Liver (tissue), 9 donors: ENCODE data around the gene TRAPPC6A. TPM values are rescaled to one million over a fixed set of nuclear protein-coding genes. Genes with fewer than 3 reads are reported as not detected.

Source experiments
- DNase-seq: peaks from one replicate; pipeline ENCODE4 v3.0.0-alpha.2; 2017; ENCODE audit warnings: low spot score
- H3K27ac ChIP-seq, 2 donors: one replicate each; pipeline ENCODE4 v1.7.0; 2013; ENCODE audit warnings: inconsistent platforms in 2 of 2, low read length in 2 of 2, control low read depth in 1 of 2, low read depth in 1 of 2, mild to moderate bottlenecking in 1 of 2
- H3K27me3 ChIP-seq, 4 donors: one replicate each; pipeline versions ENCODE4 v1.6.1 to v1.7.0; 2013; ENCODE audit warnings: low read length in 3 of 4, inconsistent platforms in 1 of 4, mild to moderate bottlenecking in 1 of 4, moderate library complexity in 1 of 4; ENCODE audit not compliant: control insufficient read depth in 4 of 4, insufficient read depth in 4 of 4
- H3K36me3 ChIP-seq, 4 donors: one replicate each; pipeline versions ENCODE4 v1.6.1 to v1.7.0; 2013; ENCODE audit warnings: low read length in 3 of 4, mild to moderate bottlenecking in 3 of 4, low read depth in 1 of 4, moderate library complexity in 1 of 4; ENCODE audit not compliant: control insufficient read depth in 4 of 4, insufficient read depth in 3 of 4
- H3K4me1 ChIP-seq, 4 donors: one replicate each; pipeline versions ENCODE4 v1.6.1 to v1.7.0; 2013; ENCODE audit warnings: low read length in 3 of 4, mild to moderate bottlenecking in 3 of 4, moderate library complexity in 1 of 4; ENCODE audit not compliant: control insufficient read depth in 4 of 4, insufficient read depth in 4 of 4
- H3K4me3 ChIP-seq, 3 donors: one replicate each; pipeline versions ENCODE4 v1.6.1 to v1.7.0; 2013; ENCODE audit warnings: low read length in 3 of 3, control low read depth in 1 of 3, low read depth in 1 of 3, mild to moderate bottlenecking in 1 of 3
- H3K9ac ChIP-seq, 2 donors: one replicate each; pipeline ENCODE4 v1.7.0; 2013; ENCODE audit warnings: low read length in 2 of 2, mild to moderate bottlenecking in 2 of 2, moderate library complexity in 2 of 2, control low read depth in 1 of 2, low read depth in 1 of 2
- H3K9me3 ChIP-seq, 4 donors: one replicate each; pipeline versions ENCODE4 v1.6.1 to v1.7.0; 2013; ENCODE audit warnings: low read length in 3 of 4; ENCODE audit not compliant: control insufficient read depth in 4 of 4
- CTCF ChIP-seq: fragments of 150-350 bp; IDR thresholded peaks from 2 replicates; pipeline ENCODE4 v1.5.1; 2017; ENCODE audit warnings: improper control_type of control experiment, low read depth, low read length; ENCODE audit not compliant: missing input control
- EGR1 ChIP-seq, 2 donors: IDR thresholded peaks; 2 replicates each; pipeline ENCODE4 v1.6.1; 2016 to 2018; ENCODE audit warnings: antibody characterized with exemption in 2 of 2, low read depth in 2 of 2
- FOXA1 ChIP-seq: IDR thresholded peaks from 2 replicates; pipeline ENCODE4 v1.6.1; 2016; ENCODE audit warnings: antibody characterized with exemption
- FOXA2 ChIP-seq: IDR thresholded peaks from 2 replicates; pipeline ENCODE4 v1.6.1; 2016; ENCODE audit warnings: antibody characterized with exemption
- GABPA ChIP-seq, 2 donors: IDR thresholded peaks in 1 of 2; conservative IDR thresholded peaks in 1 of 2; 2 replicates each; pipeline ENCODE4 v1.6.1; 2016; ENCODE audit warnings: antibody characterized with exemption in 2 of 2, mild to moderate bottlenecking in 1 of 2, moderate library complexity in 1 of 2
- HNF4A ChIP-seq, 2 donors: conservative IDR thresholded peaks; 2 replicates each; pipeline ENCODE4 v1.6.1; 2016; ENCODE audit warnings: antibody characterized with exemption in 2 of 2, mild to moderate bottlenecking in 2 of 2
- HNF4G ChIP-seq: IDR thresholded peaks from 2 replicates; pipeline ENCODE4 v1.6.1; 2016; ENCODE audit warnings: antibody characterized with exemption
- JUND ChIP-seq, 2 donors: IDR thresholded peaks; 2 replicates each; pipeline ENCODE4 v1.6.1; 2016; ENCODE audit warnings: antibody characterized with exemption in 2 of 2
- NR2F2 ChIP-seq: IDR thresholded peaks from 2 replicates; pipeline ENCODE4 v1.6.1; 2016; ENCODE audit warnings: antibody characterized with exemption
- RAD21 ChIP-seq, 2 donors: IDR thresholded peaks; 2 replicates each; pipeline ENCODE4 v1.6.1; 2016; ENCODE audit warnings: antibody characterized with exemption in 2 of 2, mild to moderate bottlenecking in 2 of 2
- REST ChIP-seq: IDR thresholded peaks from 2 replicates; pipeline ENCODE4 v1.6.1; 2016; ENCODE audit warnings: antibody characterized with exemption, mild to moderate bottlenecking
- RXRA ChIP-seq, 2 donors: IDR thresholded peaks; 2 replicates each; pipeline ENCODE4 v1.6.1; 2017 to 2018; ENCODE audit warnings: antibody characterized with exemption in 2 of 2, mild to moderate bottlenecking in 1 of 2
- SP1 ChIP-seq: IDR thresholded peaks from 2 replicates; pipeline ENCODE4 v1.6.1; 2018; ENCODE audit warnings: antibody characterized with exemption, mild to moderate bottlenecking
- TAF1 ChIP-seq: conservative IDR thresholded peaks from 2 replicates; pipeline ENCODE4 v1.6.1; 2016; ENCODE audit warnings: antibody characterized with exemption, mild to moderate bottlenecking
- YY1 ChIP-seq: IDR thresholded peaks from 2 replicates; pipeline ENCODE4 v1.6.1; 2016; ENCODE audit warnings: antibody characterized with exemption, mild to moderate bottlenecking
- ZBTB33 ChIP-seq: IDR thresholded peaks from 2 replicates; pipeline ENCODE4 v1.6.1; 2016; ENCODE audit warnings: antibody characterized with exemption
- WGBS: extraction: QIAGEN DNeasy Blood & Tissue Kit; methylation state at CpG from one replicate; pipeline ENCODE4 v1.1.7; 2013; 5-methylcytosine and 5-hydroxymethylcytosine counted together
- polyA plus RNA-seq, 2 donors: library from polyadenylated mRNA; stranded (reverse) in 1 of 2; unstranded in 1 of 2; fragments of 200-250 nt in 1 of 2; fragments of >200 nt in 1 of 2; fragmentation: Nextera tagmentation in 1 of 2; extraction: Ambion mirVana in 1 of 2; gene quantifications; one replicate each; pipeline versions ENCODE4 v1.2.1 to v1.2.3, GENCODE V29; 2013 to 2015
- total RNA-seq, 2 donors: library from RNA; depleted of rRNA; stranded (reverse); fragments of >200 nt; gene quantifications; one replicate each; pipeline ENCODE4 v1.2.3, GENCODE V29; 2014
- TF ChIP-seq, protein P1 (sequence below): IDR thresholded peaks from 2 replicates; pipeline ENCODE4 v1.6.1; 2016; ENCODE audit warnings: antibody characterized with exemption
- TF ChIP-seq, protein P2 (sequence below): IDR thresholded peaks from 2 replicates; pipeline ENCODE4 v1.6.1; 2016; ENCODE audit warnings: antibody characterized with exemption
- donor health status: healthy.
- donor health status: healthy.
- donor health status: healthy.
- donor health status: healthy.
- donor health status: healthy.

The TRAPPC6A gene
- total and polyA plus RNA-seq, 4 donors: 14.8 to 52.2 (median 28.6) TPM

DNA sequence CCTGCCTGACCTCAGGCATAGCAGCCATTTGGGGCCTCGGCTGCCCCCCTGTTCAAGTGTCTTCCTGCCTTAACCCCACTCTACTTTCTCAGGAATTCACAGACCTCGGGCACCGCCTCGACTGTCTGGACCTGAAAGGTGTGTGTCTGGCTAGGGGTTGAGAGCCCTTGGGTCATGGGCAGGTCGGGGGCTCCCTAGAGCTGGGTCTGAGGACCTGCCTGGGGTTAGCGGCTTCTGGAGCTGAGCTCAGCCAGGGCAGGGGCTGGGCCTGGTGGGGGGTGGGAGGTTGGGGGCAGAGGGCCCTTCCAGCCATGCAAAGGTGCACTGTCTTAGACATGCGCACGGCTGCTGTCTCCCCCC, 37.9 kb downstream of the TRAPPC6A start:
- WGBS: 97% methylated on average over 8 of the region's 8 CpGs
- Histone ChIP-seq H3K9ac (no peak overlapping the region), H3K4me3 (no peak overlapping the region), H3K9me3 (no peaks in the 10 kb centered on the region), H3K27ac (no peak overlapping the region), H3K4me1 (no peaks in the 10 kb centered on the region), H3K36me3 (peaks cover 0 to 3% (median 1%) of the 10 kb centered on the region in 4 donors), H3K27me3 (no peaks in the 10 kb centered on the region)
- TF ChIP-seq REST: no peak
- TF ChIP-seq EGR1 (IDR thresholded peaks at IDR 0.05; ENCODE audit: low read depth in 2 of 2): no peak
- TF ChIP-seq, protein P1, sequence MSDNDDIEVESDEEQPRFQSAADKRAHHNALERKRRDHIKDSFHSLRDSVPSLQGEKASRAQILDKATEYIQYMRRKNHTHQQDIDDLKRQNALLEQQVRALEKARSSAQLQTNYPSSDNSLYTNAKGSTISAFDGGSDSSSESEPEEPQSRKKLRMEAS: no peak
- no peak for TF ChIP-seq FOXA2
- TF ChIP-seq YY1: no peak
- no peak for TF ChIP-seq NR2F2
- TF ChIP-seq ZBTB33: no peak
- TF ChIP-seq JUND (IDR thresholded peaks at IDR 0.05): no peak
- no peak for TF ChIP-seq GABPA (IDR thresholded peaks at IDR 0.05 in 1 of 2, conservative IDR thresholded peaks at IDR 0.05 in 1 of 2)
- TF ChIP-seq FOXA1: no peak
- TF ChIP-seq RXRA (IDR thresholded peaks at IDR 0.05): no peak
- no peak for TF ChIP-seq HNF4G
- no peak for TF ChIP-seq HNF4A (conservative IDR thresholded peaks at IDR 0.05)
- TF ChIP-seq RAD21 (IDR thresholded peaks at IDR 0.05): no peak
- TF ChIP-seq SP1: no peak
- TF ChIP-seq CTCF: no peak
- TF ChIP-seq, protein P2, sequence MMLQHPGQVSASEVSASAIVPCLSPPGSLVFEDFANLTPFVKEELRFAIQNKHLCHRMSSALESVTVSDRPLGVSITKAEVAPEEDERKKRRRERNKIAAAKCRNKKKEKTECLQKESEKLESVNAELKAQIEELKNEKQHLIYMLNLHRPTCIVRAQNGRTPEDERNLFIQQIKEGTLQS: no peak
- no peak for TF ChIP-seq TAF1
- DNase-seq: no peak
